DMS79 (cell line): ENCODE measurements around the gene ERMARD.

Experiments used
- DNase-seq: peaks from one replicate; lab custom pipeline; 2025; lab: John Stamatoyannopoulos, UW

ERMARD gene

GRCh38 chr6:169825558-169826225, 74.3 kb downstream of the ERMARD start:
- DNase-seq, result no peak

- DNase-seq, result no peak
Observed at GRCh38 chr6:169826697-169827096, 75.3 kb downstream of the ERMARD start.

GRCh38 chr6:169827290-169827717, 75.9 kb downstream of the ERMARD start:
- DNase-seq, result no peak

- DNase-seq, result no peak
Observed at GRCh38 chr6:169828176-169828575, 76.8 kb downstream of the ERMARD start.

- DNase-seq, result no peak
Observed at GRCh38 chr6:169829786-169830185, 78.4 kb downstream of the ERMARD start.

- no peak for DNase-seq
Observed at GRCh38 chr6:169830876-169831275, 79.5 kb downstream of the ERMARD start.
